Ureter (tissue), 1 donor: ENCODE data around the gene TRIM37. TPM values are rescaled to one million over a fixed set of nuclear protein-coding genes. Genes with fewer than 3 reads are reported as not detected.
"Not testable (repeated sequence)": the region's sequence is repeated elsewhere in the genome, so short reads cannot be mapped to it uniquely, and the experiment has no call there.

ENCODE experiments used
- DNase-seq: peaks from one replicate; pipeline ENCODE4 v3.0.0-alpha.2; 2020; ENCODE audit warnings: low spot score
- total RNA-seq: library from RNA; stranded (reverse); gene quantifications from one replicate; pipeline ENCODE4 v1.2.4, GENCODE V29; 2023
- donor health status: DM: yes; HTN: yes; CAD: no.

The TRIM37 gene
- total RNA-seq, 1 donor from 2014 or later: 17.2 TPM

DNA sequence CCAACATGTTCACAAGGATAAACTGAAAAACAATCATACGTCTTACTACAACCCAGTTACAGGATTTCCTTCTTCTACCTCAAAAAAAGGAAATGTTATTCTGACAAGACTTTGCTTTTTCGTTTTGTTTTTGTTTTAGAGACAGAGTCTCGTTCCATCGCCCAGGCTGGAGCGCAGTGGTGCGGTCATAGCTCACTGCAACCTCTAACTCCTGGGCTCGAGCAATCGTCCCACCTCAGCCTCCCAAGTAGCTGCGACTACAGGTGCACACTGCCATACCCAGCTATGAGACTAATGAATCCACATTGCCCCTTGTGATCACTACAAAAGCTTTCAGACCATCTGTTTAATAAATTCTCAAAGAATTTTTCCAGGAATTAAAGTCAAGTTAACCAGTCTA, 8.8 kb upstream of the TRIM37 start:
- DNase-seq: no peak

- no peak for DNase-seq
Observed at GRCh38 chr17:59111539-59111938, 4.9 kb upstream of the TRIM37 start.

- no peak for DNase-seq
Observed at GRCh38 chr17:59110973-59111372, 4.3 kb upstream of the TRIM37 start.

DNA sequence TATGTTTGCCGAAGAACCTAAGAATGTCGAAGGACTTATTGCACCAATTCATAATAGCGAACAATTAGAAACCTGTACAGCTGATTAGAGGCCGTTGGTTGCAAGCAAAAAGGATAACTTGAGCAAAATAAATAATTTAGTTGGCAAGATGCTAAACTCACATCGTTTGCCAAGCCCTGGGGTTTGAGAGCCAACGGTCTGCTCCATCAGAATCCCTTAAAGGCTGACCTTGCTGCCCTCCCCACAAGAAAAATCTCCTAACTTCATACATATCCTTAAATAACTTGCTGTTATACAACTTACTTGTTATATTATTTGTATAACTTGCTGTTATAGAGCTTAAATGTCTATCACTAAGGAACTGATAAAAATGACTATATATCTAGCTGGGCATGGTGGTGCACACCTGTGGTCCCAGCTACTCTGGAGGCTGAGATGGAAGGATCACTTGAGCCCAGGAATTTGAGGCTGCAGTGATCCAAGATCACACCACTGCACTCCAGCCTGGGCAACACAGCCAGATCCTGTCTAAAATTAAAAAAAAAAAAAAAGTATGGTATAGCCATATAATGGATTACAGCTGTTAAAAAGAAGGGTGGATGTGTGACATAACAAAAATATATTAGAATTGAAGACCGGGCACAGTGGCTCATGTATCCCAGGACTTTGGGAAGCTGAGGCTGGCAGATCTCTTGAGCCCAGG, 1.9 kb upstream of the TRIM37 start:
- DNase-seq: no peak

DNA sequence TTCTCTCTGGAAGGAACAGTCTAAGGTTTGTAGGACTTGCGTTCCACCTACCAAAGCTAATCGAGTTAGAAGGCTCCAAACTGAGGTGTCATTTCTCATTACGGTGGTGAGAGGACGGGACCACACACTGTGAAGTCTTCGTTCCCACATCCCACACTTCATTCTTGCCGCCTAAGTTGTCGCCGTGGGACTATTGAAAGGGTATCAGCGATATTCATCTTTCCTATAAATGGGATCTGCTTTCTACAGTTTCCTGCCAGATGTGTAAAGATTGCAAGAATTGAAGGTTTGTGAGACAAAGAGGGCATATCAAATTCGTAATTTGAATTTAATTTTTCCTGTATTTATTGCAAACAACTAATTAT, 608 bp upstream of the TRIM37 start:
- no peak for DNase-seq

- DNase-seq: peak; percentile 70
Observed at GRCh38 chr17:59105852-59106462, 723 bp downstream of the TRIM37 start.

GRCh38 chr17:59101178-59101577, 5.5 kb downstream of the TRIM37 start:
- DNase-seq: no peak

DNA sequence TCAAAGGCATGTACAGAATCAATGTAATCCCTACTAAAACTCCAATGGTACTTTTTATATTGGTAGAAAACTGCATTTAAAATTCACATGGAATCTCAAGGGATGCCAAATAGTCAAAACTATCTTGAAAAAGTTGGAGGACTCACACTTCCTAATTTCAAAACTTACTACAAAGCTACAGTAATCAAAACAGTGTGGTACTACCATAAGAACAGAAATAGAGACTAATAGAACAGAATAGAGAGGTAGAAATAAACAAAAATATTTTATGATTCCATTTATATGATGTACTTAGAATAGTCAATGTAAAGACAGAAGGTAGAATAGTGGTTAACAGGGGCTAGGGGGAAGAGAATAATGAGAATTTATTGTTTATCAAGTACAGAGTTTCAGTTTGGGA, 8.8 kb downstream of the TRIM37 start:
- no peak for DNase-seq

- DNase-seq: no peak
Observed at GRCh38 chr17:59094861-59095530, 11.7 kb downstream of the TRIM37 start.

- peak; percentile 52 for DNase-seq
Observed at GRCh38 chr17:59093702-59094231, 12.9 kb downstream of the TRIM37 start.

DNA sequence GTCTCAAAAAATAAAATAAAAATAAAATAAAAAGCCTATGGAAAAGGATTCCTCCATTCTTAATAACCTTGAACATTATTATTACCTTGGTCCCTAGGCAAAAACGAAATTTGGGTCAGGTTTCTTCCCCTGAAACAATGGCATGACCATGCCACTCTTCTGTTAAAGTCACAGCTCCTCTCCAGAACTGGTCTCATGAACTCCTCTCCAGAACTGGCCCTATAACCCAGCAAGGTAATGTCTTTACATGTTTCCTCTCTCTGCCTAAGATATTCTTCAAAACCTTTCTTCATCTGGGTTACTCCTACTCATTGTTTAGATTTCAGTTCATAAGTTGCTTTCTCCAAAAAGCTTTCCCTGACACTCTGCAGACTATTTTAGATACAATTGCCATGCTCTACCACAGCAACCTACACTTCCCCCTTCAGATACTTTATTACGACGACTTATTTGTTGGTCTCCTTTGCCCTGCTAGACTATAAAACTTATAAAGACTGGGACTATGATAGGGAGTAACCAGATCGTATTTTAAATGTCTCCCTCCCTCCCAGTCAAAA, 13.5 kb downstream of the TRIM37 start:
- no peak for DNase-seq

GRCh38 chr17:59090593-59090992, 16.1 kb downstream of the TRIM37 start:
- not testable (repeated sequence) for DNase-seq

DNA sequence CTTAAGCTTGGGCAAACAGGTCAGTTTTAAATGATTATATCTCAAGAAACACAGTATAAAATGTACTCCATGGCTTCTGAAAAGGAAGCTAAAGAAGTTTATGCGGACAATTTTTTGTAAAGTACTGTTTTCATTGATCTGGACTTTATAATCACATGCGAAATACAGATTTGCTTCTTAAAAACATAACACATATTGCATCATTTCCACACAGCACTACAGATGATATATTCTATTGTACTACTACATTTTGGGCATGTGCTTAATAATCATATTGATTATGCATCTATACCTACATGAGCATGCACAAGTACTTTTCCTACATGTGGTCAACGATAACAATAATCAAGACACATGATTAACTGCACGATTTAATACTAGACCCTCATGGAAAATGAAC, 22.5 kb downstream of the TRIM37 start:
- no peak for DNase-seq

GRCh38 chr17:59074494-59074893, 32.2 kb downstream of the TRIM37 start:
- DNase-seq: no peak

DNA sequence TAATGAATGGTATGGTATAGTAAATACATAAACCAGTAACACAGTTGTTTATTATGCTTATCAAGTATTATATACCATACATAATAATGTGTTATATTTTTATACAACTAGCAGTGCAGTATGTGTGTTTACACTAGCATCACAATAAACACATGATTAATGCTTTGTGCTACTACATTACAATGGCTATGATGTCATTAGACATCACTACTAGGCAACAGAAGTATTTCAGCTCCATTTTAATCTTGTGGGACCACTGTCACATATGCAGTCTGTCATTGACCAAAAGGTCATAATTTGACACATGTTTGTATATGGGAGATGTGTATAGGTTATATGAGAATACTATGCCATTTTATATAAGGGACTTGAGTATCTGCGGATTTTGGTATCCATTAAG, 32.7 kb downstream of the TRIM37 start:
- no peak for DNase-seq

DNA sequence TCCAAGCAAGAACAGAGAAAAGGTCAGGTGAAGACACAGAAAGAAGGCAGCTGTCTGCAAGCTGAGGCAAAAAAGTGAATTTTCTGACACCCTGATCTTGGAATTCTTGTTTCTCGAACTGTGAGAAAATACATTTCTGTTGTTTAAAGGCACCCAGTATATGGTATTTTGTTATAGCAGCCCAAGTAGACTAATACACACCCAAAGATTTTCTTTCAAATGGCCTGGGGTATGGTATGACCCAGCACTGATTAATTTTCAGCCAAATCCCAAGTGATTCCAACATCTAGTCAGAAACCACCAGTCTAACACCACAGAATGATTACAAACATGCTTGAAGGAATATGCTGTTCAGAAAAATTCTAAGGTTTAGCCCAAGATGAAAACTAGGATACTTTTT, 36.8 kb downstream of the TRIM37 start:
- DNase-seq: no peak

DNA sequence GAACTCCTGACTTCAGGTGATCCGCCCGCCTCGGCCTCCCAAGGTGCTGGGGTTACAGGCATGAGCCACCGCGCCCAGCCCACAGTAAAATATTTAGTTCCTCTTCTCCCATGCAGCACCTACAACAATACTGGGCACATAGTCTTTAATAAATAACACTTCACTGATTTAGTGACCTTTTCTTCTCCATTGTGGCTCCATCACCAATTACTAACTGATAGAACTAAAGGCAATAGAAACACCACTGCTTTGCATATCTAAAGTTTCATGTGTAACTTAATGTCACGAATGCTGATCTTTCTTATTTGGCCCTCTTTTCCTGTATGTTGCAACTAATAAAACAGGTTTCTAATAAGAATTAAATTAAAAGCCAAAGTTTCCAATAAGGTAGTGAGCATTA, 38.9 kb downstream of the TRIM37 start:
- no peak for DNase-seq

DNA sequence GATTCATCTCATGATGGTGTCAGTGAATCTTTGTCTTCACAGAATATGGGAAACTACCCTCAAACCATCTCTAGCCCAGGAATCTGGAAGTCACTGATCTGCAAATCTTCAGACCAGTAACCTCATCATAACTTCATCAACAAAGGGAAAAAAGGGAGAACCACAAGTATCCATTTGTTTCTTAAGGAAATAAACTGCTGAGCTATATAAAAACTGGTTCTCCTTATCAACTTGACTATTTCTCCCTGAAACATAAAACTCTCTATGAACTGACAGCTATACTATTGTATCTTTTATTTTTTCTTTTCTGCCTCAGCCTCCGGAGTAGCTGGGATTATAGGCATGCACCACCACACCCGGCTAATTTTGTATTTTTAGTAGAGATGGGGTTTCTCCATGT, 39.3 kb downstream of the TRIM37 start:
- DNase-seq: no peak

DNA sequence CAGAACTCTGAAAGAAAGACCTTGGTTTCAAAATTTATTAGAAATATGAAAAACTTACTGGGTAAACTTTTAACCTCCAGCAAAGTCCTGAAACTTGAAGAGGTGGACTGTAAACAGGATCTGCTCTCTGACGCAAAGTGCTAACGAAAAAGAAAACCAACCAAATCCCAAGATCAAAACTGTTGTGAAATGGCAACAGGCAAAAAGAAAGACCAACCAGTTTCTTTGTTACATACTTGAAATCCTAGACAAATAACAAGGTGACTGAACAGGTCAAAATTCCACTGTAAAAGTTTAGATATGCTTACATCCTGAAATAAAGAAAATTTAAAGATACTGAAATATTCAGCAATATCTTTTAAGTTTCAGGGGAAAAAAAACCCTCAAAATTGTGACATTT, 44.2 kb downstream of the TRIM37 start:
- no peak for DNase-seq

DNA sequence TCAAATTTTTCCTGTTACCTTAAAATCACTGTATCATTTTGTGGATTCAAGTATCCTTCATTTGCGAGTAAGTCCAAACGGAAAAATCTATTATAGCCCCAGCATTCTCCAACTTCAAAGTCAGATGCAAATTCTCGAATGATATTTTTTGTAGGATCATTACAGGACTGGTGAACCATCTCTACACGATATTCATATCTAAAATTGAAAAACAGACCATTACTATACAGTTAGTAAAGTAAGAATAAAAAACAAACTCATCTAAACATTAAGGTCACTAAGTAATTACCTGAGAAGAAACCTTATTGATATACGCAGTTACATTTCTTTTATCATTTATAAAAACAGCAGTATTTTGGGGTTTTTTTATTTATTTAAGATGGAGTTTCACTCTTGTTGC, 49.8 kb downstream of the TRIM37 start:
- DNase-seq: no peak

- no peak for DNase-seq
Observed at GRCh38 chr17:59049798-59050197, 56.9 kb downstream of the TRIM37 start.

DNA sequence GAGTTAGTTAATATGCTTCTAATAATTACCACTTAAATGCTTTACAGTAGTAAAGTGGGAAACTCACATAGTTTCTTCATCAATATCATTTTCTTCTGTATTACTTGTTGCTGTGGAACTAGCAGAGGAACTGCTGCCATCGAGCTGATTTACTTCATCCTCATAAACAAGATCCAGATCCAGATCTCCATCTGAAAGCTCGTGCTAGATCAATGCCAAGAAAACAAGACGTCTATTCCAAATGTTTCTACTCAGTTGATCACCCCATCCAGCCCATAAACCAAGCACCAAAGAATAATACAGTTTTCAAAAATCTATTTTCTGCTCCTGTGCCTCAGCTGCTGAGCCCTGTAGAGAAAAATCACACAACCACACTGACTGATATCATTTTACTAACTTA, 59.1 kb downstream of the TRIM37 start:
- no peak for DNase-seq

DNA sequence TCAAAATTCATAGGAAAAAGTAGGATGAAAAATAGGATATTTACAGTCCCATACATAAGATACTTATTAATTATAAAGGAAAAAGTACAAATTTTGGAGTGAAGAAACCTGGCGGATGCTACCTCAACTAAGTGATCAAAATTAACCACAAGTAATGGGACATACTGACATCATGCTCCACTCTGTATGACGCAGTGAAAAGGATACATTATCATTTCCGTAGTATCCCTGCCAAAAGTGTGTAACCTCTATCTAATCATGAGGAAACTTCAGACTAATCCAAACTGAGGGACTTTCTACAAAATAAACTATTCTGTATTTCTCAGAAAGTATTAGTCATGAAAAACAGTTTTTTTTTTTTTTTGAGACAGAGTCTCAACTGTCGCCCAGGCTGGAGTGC, 60.5 kb downstream of the TRIM37 start:
- DNase-seq: no peak
